HG03354 (cell line): ENCODE data around the gene RGR.
A peak's percentile ranks its signal among the peaks of the same experiment; 100 is the strongest.

Source experiments
- ATAC-seq: cut with Tn5 transposase; IDR thresholded peaks from one replicate; pipeline ENCODE4 v1.9.1; 2021; ENCODE audit warnings: mild to moderate bottlenecking; ENCODE audit not compliant: unreplicated experiment, poor library complexity, severe bottlenecking

Gene RGR

DNA sequence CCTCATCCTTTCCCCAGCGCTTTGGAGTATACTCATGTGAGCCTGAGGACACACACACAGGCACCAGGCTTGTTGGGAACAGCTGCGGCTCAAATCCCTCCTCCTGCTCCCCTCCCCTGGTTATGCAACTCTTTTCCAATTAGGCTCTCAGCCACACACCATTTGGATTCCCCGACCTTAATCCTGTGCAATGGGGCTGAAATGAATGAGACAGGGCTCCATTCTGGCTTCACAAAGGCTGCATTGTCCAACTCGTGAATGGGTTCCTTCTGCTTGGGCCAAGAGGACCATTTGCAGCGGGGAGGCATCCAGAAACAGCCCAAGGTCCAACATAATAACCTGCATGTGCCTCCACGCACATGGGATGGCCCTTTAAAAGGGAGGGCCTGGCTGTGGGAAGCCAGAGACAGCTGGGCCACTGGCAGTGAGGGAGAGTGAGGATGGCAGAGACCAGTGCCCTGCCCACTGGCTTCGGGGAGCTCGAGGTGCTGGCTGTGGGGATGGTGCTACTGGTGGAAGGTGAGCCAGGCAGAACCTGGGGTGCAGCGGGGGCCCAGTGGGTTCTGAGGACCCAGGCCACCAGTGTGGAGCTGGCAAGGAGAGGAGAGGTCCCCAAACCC, at the start of gene RGR:
Gene RGR, plus strand, starts transcription at position 403 of the 620 bp plus-strand sequence. Its CDS starts 38 bp downstream, at position 441.
- ATAC-seq, result no peak

- no peak for ATAC-seq
Measured at GRCh38 chr10:84196083-84196482, 48.8 kb upstream of the RGR start.

- no peak for ATAC-seq
Measured at GRCh38 chr10:84196941-84197340, 47.9 kb upstream of the RGR start.

DNA sequence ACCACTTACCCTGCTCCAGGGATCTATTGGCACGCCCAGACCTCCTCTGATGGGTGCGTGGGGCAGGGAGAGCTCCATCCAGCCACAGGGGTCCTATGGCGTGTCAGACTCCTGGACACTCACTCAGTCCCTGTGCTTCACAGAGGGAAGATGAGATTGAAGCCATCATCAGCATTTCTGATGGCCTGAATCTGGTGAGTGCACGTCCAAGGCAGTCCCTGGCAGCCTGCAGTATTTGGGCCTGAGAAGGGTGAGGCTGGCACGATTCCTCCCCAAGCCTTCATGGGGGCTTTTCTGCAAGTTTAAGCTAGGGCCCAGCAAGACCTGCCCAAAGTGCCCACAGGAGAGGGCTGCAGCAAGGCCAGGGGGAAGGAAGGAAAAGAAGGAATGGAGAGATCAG, 47.2 kb upstream of the RGR start:
- no peak for ATAC-seq

GRCh38 chr10:84198206-84198915, 46.5 kb upstream of the RGR start:
- ATAC-seq, result no peak

- ATAC-seq, result no peak
Measured at GRCh38 chr10:84200537-84201243, 44.2 kb upstream of the RGR start.

- no peak for ATAC-seq
Measured at GRCh38 chr10:84201244-84201606, 43.6 kb upstream of the RGR start.

GRCh38 chr10:84201682-84202081, 43.2 kb upstream of the RGR start:
- no peak for ATAC-seq

GRCh38 chr10:84202349-84202748, 42.5 kb upstream of the RGR start:
- no peak for ATAC-seq

DNA sequence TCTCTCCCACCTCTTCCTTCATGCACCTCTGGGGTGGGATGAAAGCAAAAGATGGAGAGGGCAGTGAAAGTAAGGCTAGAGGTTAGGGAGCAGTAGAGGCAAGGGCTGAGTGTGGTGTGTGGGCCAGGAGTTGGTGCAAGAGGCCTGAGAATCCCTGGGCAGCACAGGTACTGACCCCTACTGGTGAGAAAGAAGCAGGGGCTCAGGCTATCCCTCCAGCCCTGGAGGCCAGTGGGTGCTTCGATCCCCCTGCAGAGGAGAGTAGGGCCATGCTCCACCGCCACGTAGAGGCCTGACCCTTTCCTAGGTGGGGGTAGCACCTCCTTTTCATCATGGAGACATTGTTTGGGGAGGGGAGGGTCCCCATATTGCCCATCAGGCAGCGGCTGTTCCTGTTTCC, 40.7 kb upstream of the RGR start:
- ATAC-seq, result peak; percentile 68

GRCh38 chr10:84204610-84205009, 40.2 kb upstream of the RGR start:
- ATAC-seq, result no peak

DNA sequence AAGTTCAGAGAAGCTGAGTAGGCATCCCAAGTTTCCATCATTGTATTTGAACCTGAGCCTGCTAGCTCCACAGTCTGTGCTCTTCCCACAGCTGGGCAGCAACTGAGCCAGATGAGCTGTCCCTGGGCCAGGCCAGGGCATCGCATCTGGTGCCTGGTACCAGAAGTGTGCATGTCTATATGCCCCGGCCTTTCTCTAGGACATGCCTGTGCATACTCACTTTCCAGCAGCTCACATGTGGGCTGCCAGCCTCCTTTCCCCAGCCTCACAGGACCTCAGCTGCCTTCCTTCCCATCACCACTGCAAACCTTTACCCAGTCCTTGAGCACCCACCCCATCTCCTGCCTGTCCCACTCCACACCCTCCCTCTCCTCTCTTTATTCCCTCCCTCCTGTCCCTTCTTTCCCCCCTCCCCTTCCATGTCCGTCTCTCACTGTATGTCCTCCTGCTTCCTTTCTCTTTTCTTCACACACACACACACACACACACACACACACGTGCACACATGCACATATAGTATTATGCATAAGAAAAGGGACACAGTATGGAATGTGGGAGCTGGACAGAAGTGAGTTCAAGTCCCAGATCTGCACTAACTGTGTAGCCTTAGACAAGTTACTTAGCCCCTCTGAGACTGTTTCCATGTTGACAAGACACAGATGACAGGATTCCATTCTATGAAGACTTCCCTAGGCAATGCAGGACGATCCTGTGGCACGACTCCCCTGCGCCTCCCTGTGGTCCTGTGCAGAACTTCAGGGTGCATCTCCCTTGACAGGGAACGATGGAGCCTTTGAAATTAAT, 39.6 kb upstream of the RGR start:
- peak; percentile 84 for ATAC-seq

GRCh38 chr10:84205853-84206525, 38.9 kb upstream of the RGR start:
- no peak for ATAC-seq

DNA sequence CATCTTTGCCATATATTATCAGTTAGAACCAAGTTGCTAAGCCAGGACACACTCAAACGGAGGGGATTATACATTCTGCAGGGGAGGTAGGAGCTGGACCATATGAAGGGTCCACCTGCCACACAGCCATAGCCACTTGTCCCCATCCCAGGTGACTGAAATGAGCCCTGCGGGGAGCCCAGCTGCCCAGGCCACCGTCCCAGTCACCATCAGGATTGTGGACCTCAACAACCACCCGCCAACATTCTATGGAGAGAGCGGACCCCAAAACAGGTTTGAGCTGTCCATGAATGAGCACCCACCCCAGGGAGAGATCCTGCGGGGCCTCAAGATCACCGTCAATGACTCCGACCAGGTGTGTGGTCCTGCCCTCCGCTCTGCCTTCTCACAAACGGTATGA, 36.8 kb upstream of the RGR start:
- no peak for ATAC-seq

GRCh38 chr10:84211566-84211965, 33.3 kb upstream of the RGR start:
- ATAC-seq, result no peak

DNA sequence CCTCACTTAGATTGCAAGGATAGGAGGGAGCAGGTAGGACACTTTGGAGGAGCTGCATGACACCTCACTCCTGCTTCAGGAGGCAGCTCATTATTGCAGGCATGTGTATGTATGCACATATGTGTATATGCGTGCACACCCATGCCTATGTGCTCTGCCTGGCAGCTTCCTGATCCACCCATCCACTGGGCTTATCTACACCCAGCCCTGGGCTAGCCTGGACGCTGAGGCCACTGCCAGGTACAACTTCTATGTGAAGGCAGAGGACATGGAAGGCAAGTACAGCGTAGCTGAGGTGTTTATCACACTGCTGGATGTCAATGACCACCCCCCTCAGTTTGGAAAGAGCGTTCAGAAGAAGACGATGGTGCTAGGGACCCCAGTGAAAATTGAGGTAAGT, 32.8 kb upstream of the RGR start:
- ATAC-seq, result no peak

DNA sequence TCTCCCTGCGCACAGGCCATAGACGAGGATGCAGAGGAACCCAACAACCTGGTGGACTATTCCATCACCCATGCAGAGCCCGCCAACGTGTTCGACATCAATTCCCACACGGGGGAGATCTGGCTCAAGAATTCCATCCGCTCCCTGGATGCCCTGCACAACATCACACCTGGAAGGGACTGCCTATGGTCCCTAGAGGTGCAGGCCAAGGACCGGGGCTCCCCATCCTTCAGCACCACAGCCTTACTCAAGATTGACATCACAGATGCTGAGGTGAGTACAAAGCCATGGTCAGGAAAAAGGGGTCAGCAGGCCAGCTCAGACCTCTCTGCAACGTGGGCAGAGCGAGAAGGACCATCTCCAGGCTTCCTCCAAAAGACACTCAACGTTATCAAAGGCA, 31.8 kb upstream of the RGR start:
- ATAC-seq, result no peak

- ATAC-seq, result no peak
Measured at GRCh38 chr10:84214046-84214572, 30.7 kb upstream of the RGR start.

- peak; percentile 91 for ATAC-seq
Measured at GRCh38 chr10:84214612-84215235, 30.1 kb upstream of the RGR start.
